Neural cell (in vitro differentiated cells): ENCODE data around the gene PKNOX2.

Source experiments
- CTCF ChIP-seq: fragments of 450-650 bp; IDR thresholded peaks from 2 replicates; pipeline ENCODE4 v1.5.1; 2014; ENCODE audit warnings: antibody characterized with exemption, mild to moderate bottlenecking, moderate library complexity; ENCODE audit not compliant: poor library complexity, severe bottlenecking
- EP300 ChIP-seq: fragments of 450-650 bp; conservative IDR thresholded peaks from 2 replicates; pipeline ENCODE4 v1.6.1; 2014; ENCODE audit warnings: antibody characterized with exemption, mild to moderate bottlenecking, moderate library complexity; ENCODE audit not compliant: poor library complexity, severe bottlenecking
- EZH2 ChIP-seq: fragments of 200-600, 300-800 bp; shearing (Covaris generic), sonication (generic); IDR thresholded peaks from 2 replicates; pipeline ENCODE4 v1.6.1; 2014; ENCODE audit warnings: antibody characterized with exemption, low read length, borderline replicate concordance, mild to moderate bottlenecking; ENCODE audit not compliant: insufficient read depth, poor library complexity, severe bottlenecking
- POLR2AphosphoS5 ChIP-seq: IDR thresholded peaks from 2 replicates; pipeline ENCODE4 v1.6.1; 2012
- SMC3 ChIP-seq: fragments of 450-650 bp; conservative IDR thresholded peaks from 2 replicates; pipeline ENCODE4 v1.6.1; 2014; ENCODE audit warnings: antibody characterized with exemption, mild to moderate bottlenecking, moderate library complexity; ENCODE audit not compliant: poor library complexity

GRCh38 chr11:125358254-125358840 is 193.8 kb downstream of the PKNOX2 start:
- TF ChIP-seq CTCF (no peak), EP300 (no peak), EZH2 (no peak), POLR2AphosphoS5 (no peak), SMC3 (no peak)
